Tibial nerve (tissue), 4 donors: ENCODE data around the gene JMJD6.
"Not testable (repeated sequence)": the region's sequence is repeated elsewhere in the genome, so short reads cannot be mapped to it uniquely, and the experiment has no call there.

Experiments used
- CTCF ChIP-seq, 5 experiments: fragments of 200-600 bp in 3 of 5; fragments of 450-650 bp in 2 of 5; sonication (generic) in 3 of 5; IDR thresholded peaks; one replicate each; pipeline ENCODE4 v1.5.1; 2016 to 2019; ENCODE audit warnings: antibody characterized with exemption in 5 of 5, mild to moderate bottlenecking in 3 of 5, moderate library complexity in 2 of 5
- EP300 ChIP-seq, 2 donors: sonication (generic); formaldehyde crosslinking; IDR thresholded peaks; one replicate each; pipeline ENCODE4 v1.6.1; 2017; ENCODE audit warnings: antibody characterized with exemption in 2 of 2, mild to moderate bottlenecking in 1 of 2
- POLR2A ChIP-seq, 2 donors: fragments of 450-650 bp; IDR thresholded peaks; one replicate each; pipeline ENCODE4 v1.6.1; 2017; ENCODE audit warnings: antibody characterized with exemption in 2 of 2, mild to moderate bottlenecking in 2 of 2, moderate library complexity in 2 of 2

- TF ChIP-seq CTCF, EP300, POLR2A (IDR thresholded peaks at IDR 0.05): not testable (repeated sequence)
These were observed 14.1 kb downstream of the JMJD6 start for GRCh38 chr17:76712321-76712720.
